Lung (tissue), 12 donors: ENCODE data around the gene ST3GAL3. TPM values are rescaled to one million over a fixed set of nuclear protein-coding genes. Genes with fewer than 3 reads are reported as not detected.

Experiments
- ATAC-seq: fragments of 200-7000 bp; cut with Tn5 transposase; one replicate; pipeline ENCODE4 v1.9.1; 2020; ENCODE audit warnings: moderate number of reproducible peaks; ENCODE audit not compliant: insufficient read depth, low FRiP score
- DNase-seq, 3 donors: peaks; one replicate each; pipeline ENCODE4 v3.0.0-alpha.2; 2013 to 2017
- H3K27ac ChIP-seq, 2 donors: one replicate each; pipeline ENCODE4 v1.5.1; 2013; ENCODE audit warnings: mild to moderate bottlenecking in 2 of 2, moderate library complexity in 2 of 2, control low read depth in 1 of 2, inconsistent platforms in 1 of 2, low read depth in 1 of 2, low read length in 1 of 2
- H3K27me3 ChIP-seq, 3 donors: one replicate each; pipeline ENCODE4 v1.5.1; 2013; ENCODE audit warnings: low read length in 2 of 3; ENCODE audit not compliant: control insufficient read depth in 3 of 3, insufficient read depth in 3 of 3
- H3K36me3 ChIP-seq, 4 donors: one replicate each; pipeline ENCODE4 v1.5.1; 2013; ENCODE audit warnings: low read length in 4 of 4, mild to moderate bottlenecking in 1 of 4, moderate library complexity in 1 of 4; ENCODE audit not compliant: control insufficient read depth in 4 of 4, insufficient read depth in 4 of 4
- H3K4me1 ChIP-seq, 5 donors: one replicate each; pipeline ENCODE4 v1.5.1; 2013; ENCODE audit warnings: low read length in 5 of 5, mild to moderate bottlenecking in 2 of 5, moderate library complexity in 1 of 5; ENCODE audit not compliant: control insufficient read depth in 5 of 5, insufficient read depth in 5 of 5
- H3K4me3 ChIP-seq: one replicate; pipeline ENCODE4 v1.5.1; 2013; ENCODE audit warnings: mild to moderate bottlenecking, control low read depth, moderate library complexity
- H3K9ac ChIP-seq, 2 donors: one replicate each; pipeline ENCODE4 v1.5.1; 2013; ENCODE audit warnings: low read length in 2 of 2, control low read depth in 1 of 2; ENCODE audit not compliant: insufficient read depth in 1 of 2
- H3K9me3 ChIP-seq, 4 donors: one replicate each; pipeline ENCODE4 v1.5.1; 2013; ENCODE audit warnings: low read length in 3 of 4, mild to moderate bottlenecking in 1 of 4, moderate library complexity in 1 of 4; ENCODE audit not compliant: control insufficient read depth in 4 of 4, insufficient read depth in 3 of 4
- CTCF ChIP-seq: IDR thresholded peaks from 2 replicates; pipeline ENCODE4 v1.5.1; 2012; ENCODE audit warnings: mild to moderate bottlenecking; ENCODE audit errors: control extremely low read depth, extremely low read depth
- WGBS, 2 donors: extraction: QIAGEN DNeasy Blood & Tissue Kit; methylation state at CpG; one replicate each; pipeline ENCODE4 v1.1.7; 2013; 5-methylcytosine and 5-hydroxymethylcytosine counted together
- polyA plus RNA-seq, 2 donors: library from polyadenylated mRNA; stranded (reverse); fragments of 200-250 nt; gene quantifications; one replicate each; pipeline ENCODE4 v1.2.1, GENCODE V29; 2013
- total RNA-seq, 2 donors: library from RNA; depleted of rRNA in 1 of 2; stranded (reverse); fragments of >200 nt in 1 of 2; gene quantifications; one replicate each; pipeline ENCODE4 v1.2.1, GENCODE V29; 2014 to 2021
- donor health status: control.
- donor health status: control.
- donor health status: Bipolar disorder and iron deficiency.
- donor health status: healthy.
- donor health status: DM: yes; HTN: yes; CAD: no.

ST3GAL3 gene
- total and polyA plus RNA-seq, 4 donors: 8.4 to 28.0 (median 17.1) TPM

DNA sequence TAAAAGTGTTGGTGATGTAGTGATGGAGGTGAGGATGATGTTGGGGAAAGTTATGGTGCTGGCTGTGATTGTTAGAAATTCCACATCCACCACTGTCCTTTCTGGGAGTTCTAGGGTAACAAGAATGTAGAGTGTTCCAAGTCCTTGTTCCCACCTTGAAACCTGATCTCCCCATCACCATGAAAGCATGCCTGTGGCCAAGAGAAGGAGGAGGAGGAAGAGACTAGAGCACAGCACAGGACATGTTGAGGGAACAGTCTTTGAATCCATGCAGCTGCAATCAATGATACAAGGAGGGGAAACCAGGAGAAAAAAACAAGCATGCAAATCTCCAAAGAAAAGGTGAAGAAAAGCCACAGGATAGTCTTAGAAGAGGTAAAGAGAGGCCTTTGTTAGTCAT, 180.4 kb downstream of the ST3GAL3 start:
- Histone ChIP-seq H3K4me3 (no peak overlapping the region), H3K27me3 (no peaks in the 10 kb centered on the region), H3K36me3 (peaks cover 0 to 5% (median 1%) of the 10 kb centered on the region in 4 donors), H3K4me1 (peaks cover 0 to 6% (median 0%) of the 10 kb centered on the region in 5 donors), H3K9ac (no peak overlapping the region), H3K9me3 (no peaks in the 10 kb centered on the region), H3K27ac (no peak overlapping the region)
- TF ChIP-seq CTCF: no peak
- no peak for ATAC-seq
- no peak for DNase-seq

GRCh38 chr1:43890815-43891214, 183.5 kb downstream of the ST3GAL3 start:
- peaks cover 0 to 4% (median 0%) of the 10 kb centered on the region in 5 donors for H3K4me1 ChIP-seq
- DNase-seq: no peak
- H3K9ac ChIP-seq: no peak overlapping the region
- no peak for TF ChIP-seq CTCF
- H3K27ac ChIP-seq: no peak overlapping the region
- no peak for ATAC-seq
- 92 to 93% methylated on average over 5 of the region's 5 CpGs for WGBS, 2 donors
- H3K9me3 ChIP-seq: no peaks in the 10 kb centered on the region
- no peak overlapping the region for H3K4me3 ChIP-seq
- peaks cover 0 to 5% (median under 1%) of the 10 kb centered on the region in 4 donors for H3K36me3 ChIP-seq
- no peaks in the 10 kb centered on the region for H3K27me3 ChIP-seq

DNA sequence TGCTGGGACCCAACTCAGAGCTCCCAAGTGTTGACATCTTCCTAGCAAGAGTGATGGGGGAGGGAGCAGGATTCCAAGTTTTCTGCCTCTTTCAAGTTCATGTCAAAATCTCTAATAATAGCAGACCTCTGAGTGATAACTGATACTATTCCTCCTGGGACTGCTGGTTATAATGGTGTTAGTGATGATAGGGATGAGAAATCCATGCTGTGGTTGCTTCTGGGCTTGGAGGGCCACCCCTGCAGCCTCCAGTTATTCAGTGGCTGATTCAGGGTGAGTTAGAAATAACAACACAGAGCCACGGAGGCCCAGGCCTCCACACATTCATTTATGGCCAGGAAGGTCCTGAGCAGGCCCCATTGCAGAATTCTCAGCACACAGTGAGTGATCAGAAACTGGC, 185.7 kb downstream of the ST3GAL3 start:
- no peak for TF ChIP-seq CTCF
- DNase-seq (peak in 2 of 3 donors; percentile 10 to 56), ATAC-seq (no peak)
- Histone ChIP-seq H3K27ac (no peak overlapping the region), H3K9me3 (no peaks in the 10 kb centered on the region), H3K9ac (no peak overlapping the region), H3K27me3 (no peaks in the 10 kb centered on the region), H3K4me3 (no peak overlapping the region), H3K4me1 (peaks cover 0 to 6% (median 0%) of the 10 kb centered on the region in 5 donors), H3K36me3 (peaks cover 0 to 4% (median 3%) of the 10 kb centered on the region in 4 donors)
- 83 to 92% methylated on average over 1 of the region's 1 CpG for WGBS, 2 donors

DNA sequence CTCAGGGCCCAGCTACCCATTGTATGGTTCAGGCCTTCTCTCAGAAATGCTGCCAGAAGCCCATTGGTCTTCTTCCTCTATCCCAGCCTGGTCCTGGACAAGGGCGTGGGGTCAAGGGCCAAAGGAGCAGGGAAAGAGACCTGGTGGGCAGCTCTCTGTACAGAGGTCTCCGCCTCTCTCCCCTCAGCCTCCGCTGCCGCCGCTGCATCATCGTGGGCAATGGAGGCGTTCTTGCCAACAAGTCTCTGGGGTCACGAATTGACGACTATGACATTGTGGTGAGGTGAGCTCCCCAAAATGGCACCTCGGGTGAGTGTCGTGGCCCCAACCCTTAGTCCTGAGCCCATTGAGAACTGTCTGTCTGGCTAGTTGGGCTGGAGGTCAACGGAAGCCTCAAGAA, 191.6 kb downstream of the ST3GAL3 start:
- Histone ChIP-seq H3K4me3 (no peak overlapping the region), H3K9ac (no peak overlapping the region), H3K4me1 (peaks cover 0 to 13% (median 0%) of the 10 kb centered on the region in 5 donors), H3K9me3 (no peaks in the 10 kb centered on the region), H3K27me3 (no peaks in the 10 kb centered on the region), H3K27ac (no peak overlapping the region), H3K36me3 (peaks cover 0 to 14% (median 7%) of the 10 kb centered on the region in 4 donors)
- 97 to 99% methylated on average over 12 of the region's 12 CpGs for WGBS, 2 donors
- TF ChIP-seq CTCF: no peak
- DNase-seq: no peak
- ATAC-seq: no peak
